Neuronal stem cell (in vitro differentiated cells): Measurements from ENCODE around the gene PAQR6.

Experiments
- DNase-seq: peaks from one replicate; pipeline ENCODE4 v3.0.0-alpha.2; 2013; ENCODE audit warnings: low spot score
- H2AFZ ChIP-seq: one replicate; pipeline ENCODE4 v1.6.1; 2013; ENCODE audit warnings: mild to moderate bottlenecking, low read length, inconsistent platforms
- H2AK5ac ChIP-seq: 2 replicates; pipeline ENCODE4 v1.6.1; 2013; ENCODE audit warnings: low read depth, mild to moderate bottlenecking, inconsistent platforms, low read length, moderate library complexity, mixed read lengths
- H2BK120ac ChIP-seq: 2 replicates; pipeline ENCODE4 v1.6.1; 2013; ENCODE audit warnings: low read depth, mild to moderate bottlenecking, inconsistent platforms, low read length, moderate library complexity, mixed read lengths
- H2BK12ac ChIP-seq: one replicate; pipeline ENCODE4 v1.6.1; 2013; ENCODE audit warnings: low read length, inconsistent platforms
- H2BK15ac ChIP-seq: 2 replicates; pipeline ENCODE4 v1.6.1; 2013; ENCODE audit warnings: mild to moderate bottlenecking, low read length, inconsistent platforms, mixed read lengths
- H2BK5ac ChIP-seq: one replicate; pipeline ENCODE4 v1.6.1; 2013; ENCODE audit warnings: inconsistent platforms, mild to moderate bottlenecking, low read length, moderate library complexity
- H3K14ac ChIP-seq: one replicate; pipeline ENCODE4 v1.6.1; 2013; ENCODE audit warnings: low read length, inconsistent platforms
- H3K18ac ChIP-seq: 2 replicates; pipeline ENCODE4 v1.6.1; 2013; ENCODE audit warnings: low read length, inconsistent platforms
- H3K23ac ChIP-seq: 2 replicates; pipeline ENCODE4 v1.6.1; 2013; ENCODE audit warnings: low read depth, mild to moderate bottlenecking, mixed read lengths, low read length, inconsistent platforms; ENCODE audit not compliant: poor library complexity
- H3K27ac ChIP-seq: replicated peaks from 3 replicates; pipeline ENCODE4 v1.5.1; 2013; ENCODE audit warnings: low read length, inconsistent platforms
- H3K27me3 ChIP-seq, 3 experiments: 2 replicates each; pipeline ENCODE4 v1.6.1; 2013; ENCODE audit warnings: low read length in 3 of 3, mild to moderate bottlenecking in 2 of 3, inconsistent platforms in 1 of 3, low read depth in 1 of 3, mixed read lengths in 1 of 3, moderate library complexity in 1 of 3; ENCODE audit not compliant: control insufficient read depth in 3 of 3, insufficient read depth in 3 of 3
- H3K36me3 ChIP-seq, 2 donors: replicated peaks in 1 of 2; 2 replicates each; pipeline ENCODE4 v1.6.1; 2013; ENCODE audit warnings: low read length in 2 of 2; ENCODE audit not compliant: control insufficient read depth in 2 of 2, insufficient read depth in 2 of 2
- H3K4ac ChIP-seq: 2 replicates; pipeline ENCODE4 v1.6.1; 2013; ENCODE audit warnings: inconsistent platforms, mild to moderate bottlenecking, low read length, moderate library complexity
- H3K4me1 ChIP-seq, 2 donors: 1 replicate in 1 of 2; 2 replicates in 1 of 2; pipeline ENCODE4 v1.6.1; 2013; ENCODE audit warnings: low read length in 2 of 2, low read depth in 1 of 2; ENCODE audit not compliant: control insufficient read depth in 2 of 2, insufficient read depth in 1 of 2
- H3K4me2 ChIP-seq: one replicate; pipeline ENCODE4 v1.6.1; 2013; ENCODE audit warnings: mild to moderate bottlenecking, low read length, inconsistent platforms; ENCODE audit not compliant: insufficient read depth, poor library complexity, severe bottlenecking
- H3K4me3 ChIP-seq, 2 donors: 2 replicates each; pipeline ENCODE4 v1.5.1; 2013; ENCODE audit warnings: low read length in 2 of 2, mild to moderate bottlenecking in 2 of 2, inconsistent platforms in 1 of 2, moderate library complexity in 1 of 2
- H3K79me1 ChIP-seq: one replicate; pipeline ENCODE4 v1.6.1; 2013; ENCODE audit warnings: low read depth, mild to moderate bottlenecking, inconsistent platforms, low read length, moderate library complexity
- H3K9ac ChIP-seq: one replicate; pipeline ENCODE4 v1.6.1; 2013; ENCODE audit warnings: mild to moderate bottlenecking, low read depth, low read length, inconsistent platforms; ENCODE audit not compliant: poor library complexity
- H3K9me3 ChIP-seq, 2 donors: replicated peaks in 1 of 2; 2 replicates each; pipeline versions ENCODE3 to v1.6.1; 2013; ENCODE audit warnings: low read length in 2 of 2, mild to moderate bottlenecking in 2 of 2, inconsistent platforms in 1 of 2, low read depth in 1 of 2, mixed read lengths in 1 of 2, moderate library complexity in 1 of 2; ENCODE audit not compliant: control insufficient read depth in 2 of 2, insufficient read depth in 1 of 2
- H4K8ac ChIP-seq: one replicate; pipeline ENCODE4 v1.6.1; 2013; ENCODE audit warnings: low read depth, mild to moderate bottlenecking, inconsistent platforms, low read length, moderate library complexity
- H4K91ac ChIP-seq: one replicate; pipeline ENCODE4 v1.6.1; 2013; ENCODE audit warnings: low read length, low read depth, mild to moderate bottlenecking, inconsistent platforms; ENCODE audit not compliant: poor library complexity
- WGBS, 2 donors: extraction: QIAGEN DNeasy Blood & Tissue Kit; methylation state at CpG; one replicate each; pipeline ENCODE4 v1.1.7; 2013; ENCODE audit warnings: missing lambda C conversion rate in 2 of 2, mixed read lengths in 1 of 2; ENCODE audit not compliant: insufficient read length in 2 of 2, insufficient replicate concordance in 1 of 2; ENCODE audit errors: extremely low coverage in 2 of 2; 5-methylcytosine and 5-hydroxymethylcytosine counted together

The PAQR6 gene

DNA sequence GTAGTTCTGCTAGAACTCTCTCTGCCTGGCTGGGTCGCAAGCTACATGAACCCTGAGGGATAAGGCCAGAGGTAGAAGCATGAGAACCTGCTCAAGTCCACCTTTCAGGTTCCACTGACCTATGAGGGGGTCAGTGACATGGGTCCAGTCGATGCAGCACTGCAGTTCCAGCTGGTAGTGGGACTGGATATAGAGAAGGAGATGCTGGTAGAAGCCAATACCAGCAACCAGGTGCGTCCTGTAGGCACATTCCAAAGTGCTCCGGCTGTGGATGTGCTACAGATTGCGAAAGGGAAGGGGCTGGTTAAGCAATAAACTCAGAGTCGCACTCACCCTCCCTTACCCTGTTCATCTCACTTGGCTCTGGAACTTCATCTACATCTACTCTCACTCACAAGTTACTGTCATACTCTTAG is 29.1 kb upstream of the PAQR6 start:
- Histone ChIP-seq H2AFZ (no peak overlapping the region), H3K4me1 (peaks cover 7 to 9% of the 10 kb centered on the region in 2 donors), H2BK15ac (no peak overlapping the region), H4K8ac (no peak overlapping the region), H3K27ac (no peak overlapping the region), H3K4me2 (no peak overlapping the region), H2BK5ac (no peak overlapping the region), H2BK120ac (no peak overlapping the region), H3K14ac (no peak overlapping the region), H3K36me3 (peaks cover 60 to 83% of the 10 kb centered on the region in 2 donors), H3K9me3 (no peaks in the 10 kb centered on the region), H3K79me1 (peaks cover 7% of the 10 kb centered on the region), H2BK12ac (no peak overlapping the region), H3K23ac (no peak overlapping the region), H3K27me3 (no peaks in the 10 kb centered on the region), H2AK5ac (no peak overlapping the region), H3K4ac (no peak overlapping the region), H3K9ac (no peak overlapping the region), H4K91ac (no peak overlapping the region), H3K18ac (no peak overlapping the region), H3K4me3 (no peak overlapping the region)
- DNase-seq, result no peak
- WGBS, 2 donors, result no CpG with 5 or more reads among the region's 6 CpGs

GRCh38 chr1:156276532-156276931 is 28.7 kb upstream of the PAQR6 start:
- Histone ChIP-seq H3K14ac (no peak overlapping the region), H2BK120ac (no peak overlapping the region), H3K4ac (no peak overlapping the region), H3K23ac (no peak overlapping the region), H3K36me3 (peaks cover 63 to 88% of the 10 kb centered on the region in 2 donors), H3K27me3 (no peaks in the 10 kb centered on the region), H3K9ac (no peak overlapping the region), H2AFZ (no peak overlapping the region), H4K8ac (no peak overlapping the region), H3K9me3 (no peaks in the 10 kb centered on the region), H2BK15ac (no peak overlapping the region), H3K4me1 (peaks cover 4 to 6% of the 10 kb centered on the region in 2 donors), H4K91ac (no peak overlapping the region), H2AK5ac (no peak overlapping the region), H2BK12ac (no peak overlapping the region), H2BK5ac (no peak overlapping the region), H3K27ac (no peak overlapping the region), H3K4me3 (no peak overlapping the region), H3K4me2 (no peak overlapping the region), H3K79me1 (peaks cover 5% of the 10 kb centered on the region), H3K18ac (no peak overlapping the region)
- DNase-seq, result no peak

GRCh38 chr1:156270314-156270713 is 22.5 kb upstream of the PAQR6 start:
- H3K23ac ChIP-seq, result no peak overlapping the region
- no peak overlapping the region for H3K4me2 ChIP-seq
- H2BK5ac ChIP-seq, result no peak overlapping the region
- no peak overlapping the region for H3K18ac ChIP-seq
- no peak for DNase-seq
- WGBS, 2 donors, result no CpG with 5 or more reads among the region's 3 CpGs
- H2BK15ac ChIP-seq, result no peak overlapping the region
- no peaks in the 10 kb centered on the region for H3K9me3 ChIP-seq
- H2AK5ac ChIP-seq, result no peak overlapping the region
- no peaks in the 10 kb centered on the region for H3K27me3 ChIP-seq
- H3K27ac ChIP-seq, result no peak overlapping the region
- H3K14ac ChIP-seq, result no peak overlapping the region
- H2BK120ac ChIP-seq, result no peak overlapping the region
- no peak overlapping the region for H2BK12ac ChIP-seq
- no peak overlapping the region for H3K4me3 ChIP-seq
- no peak overlapping the region for H3K9ac ChIP-seq
- peaks cover 64 to 93% of the 10 kb centered on the region in 2 donors for H3K36me3 ChIP-seq
- H4K8ac ChIP-seq, result no peak overlapping the region
- H3K4ac ChIP-seq, result no peak overlapping the region
- H3K4me1 ChIP-seq, result no peaks in the 10 kb centered on the region
- no peak overlapping the region for H2AFZ ChIP-seq
- H3K79me1 ChIP-seq, result peaks cover 2% of the 10 kb centered on the region
- no peak overlapping the region for H4K91ac ChIP-seq

DNA sequence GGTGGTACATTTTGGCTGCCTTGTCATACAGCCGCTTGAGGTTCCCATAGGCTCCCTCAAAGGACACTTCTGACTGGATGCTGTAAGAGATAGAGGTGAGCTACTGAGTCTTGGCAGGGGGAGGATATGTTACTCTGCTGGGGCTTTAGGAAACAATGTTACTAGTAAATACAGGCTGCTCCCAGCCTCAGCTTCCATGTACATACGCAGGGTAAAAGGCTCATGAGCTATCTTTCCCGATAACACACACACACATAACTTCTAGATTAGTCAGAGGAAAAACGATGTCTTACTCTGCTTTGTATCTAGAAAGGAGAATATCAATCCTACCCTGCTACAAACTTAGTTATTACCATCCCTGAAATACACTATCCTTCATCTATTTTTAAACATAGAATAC is 20.5 kb upstream of the PAQR6 start:
- Histone ChIP-seq H2BK5ac (no peak overlapping the region), H3K9me3 (no peaks in the 10 kb centered on the region), H4K91ac (no peak overlapping the region), H3K4me2 (no peak overlapping the region), H2BK120ac (no peak overlapping the region), H2BK15ac (no peak overlapping the region), H3K23ac (no peak overlapping the region), H2AK5ac (no peak overlapping the region), H3K4ac (no peak overlapping the region), H3K4me3 (no peak overlapping the region), H3K9ac (no peak overlapping the region), H4K8ac (no peak overlapping the region), H3K4me1 (no peaks in the 10 kb centered on the region), H3K27ac (no peak overlapping the region), H3K27me3 (no peaks in the 10 kb centered on the region), H3K36me3 (peaks cover 55 to 91% of the 10 kb centered on the region in 2 donors), H2AFZ (no peak overlapping the region), H3K79me1 (peaks cover 2% of the 10 kb centered on the region), H3K18ac (no peak overlapping the region), H2BK12ac (no peak overlapping the region), H3K14ac (no peak overlapping the region)
- no CpG with 5 or more reads among the region's 4 CpGs for WGBS, 2 donors
- DNase-seq, result no peak
